ENCODE data around the gene DNAAF5. TPM values are rescaled to one million over a fixed set of nuclear protein-coding genes. Genes with fewer than 3 reads are reported as not detected.

Gene DNAAF5
- total RNA-seq, 1 donor from 2014 or later = 30.7 TPM

DNA sequence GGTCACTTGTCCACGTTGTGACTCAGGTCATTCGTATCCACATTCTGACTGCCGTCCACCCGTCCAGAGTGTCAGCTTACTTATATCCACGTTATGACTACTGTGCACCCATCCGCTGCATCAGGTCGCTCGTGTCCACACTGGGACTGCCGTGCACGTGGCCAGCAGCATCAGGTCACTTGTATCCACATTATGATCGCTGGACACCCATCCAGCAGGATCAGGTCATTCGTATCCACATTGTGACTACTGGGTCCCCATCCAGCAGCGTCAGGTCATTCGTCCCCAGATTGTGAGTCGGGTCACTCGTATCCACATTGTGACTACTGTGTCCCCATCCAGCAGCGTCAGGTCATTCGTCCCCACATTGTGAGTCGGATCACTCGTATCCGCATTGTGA, 58.5 kb downstream of the DNAAF5 start:
- Mint-ChIP-seq H3K27me3 (ENCODE audit: unreplicated experiment) (peaks cover 4% of the 10 kb centered on the region), H3K4me1 (ENCODE audit: unreplicated experiment) (no peaks in the 10 kb centered on the region), H3K27ac (ENCODE audit: unreplicated experiment) (peak overlapping the region; percentile 4), H3K36me3 (ENCODE audit: low read depth, unreplicated experiment) (peaks cover 47% of the 10 kb centered on the region), H3K9me3 (ENCODE audit: unreplicated experiment) (no peaks in the 10 kb centered on the region), H3K4me3 (ENCODE audit: unreplicated experiment) (no peak overlapping the region)
- DNase-seq (ENCODE audit: low spot score) = no peak
- TF ChIP-seq, protein P1, sequence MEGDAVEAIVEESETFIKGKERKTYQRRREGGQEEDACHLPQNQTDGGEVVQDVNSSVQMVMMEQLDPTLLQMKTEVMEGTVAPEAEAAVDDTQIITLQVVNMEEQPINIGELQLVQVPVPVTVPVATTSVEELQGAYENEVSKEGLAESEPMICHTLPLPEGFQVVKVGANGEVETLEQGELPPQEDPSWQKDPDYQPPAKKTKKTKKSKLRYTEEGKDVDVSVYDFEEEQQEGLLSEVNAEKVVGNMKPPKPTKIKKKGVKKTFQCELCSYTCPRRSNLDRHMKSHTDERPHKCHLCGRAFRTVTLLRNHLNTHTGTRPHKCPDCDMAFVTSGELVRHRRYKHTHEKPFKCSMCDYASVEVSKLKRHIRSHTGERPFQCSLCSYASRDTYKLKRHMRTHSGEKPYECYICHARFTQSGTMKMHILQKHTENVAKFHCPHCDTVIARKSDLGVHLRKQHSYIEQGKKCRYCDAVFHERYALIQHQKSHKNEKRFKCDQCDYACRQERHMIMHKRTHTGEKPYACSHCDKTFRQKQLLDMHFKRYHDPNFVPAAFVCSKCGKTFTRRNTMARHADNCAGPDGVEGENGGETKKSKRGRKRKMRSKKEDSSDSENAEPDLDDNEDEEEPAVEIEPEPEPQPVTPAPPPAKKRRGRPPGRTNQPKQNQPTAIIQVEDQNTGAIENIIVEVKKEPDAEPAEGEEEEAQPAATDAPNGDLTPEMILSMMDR (IDR thresholded peaks at IDR 0.05; ENCODE audit: unreplicated experiment) = no peak

DNA sequence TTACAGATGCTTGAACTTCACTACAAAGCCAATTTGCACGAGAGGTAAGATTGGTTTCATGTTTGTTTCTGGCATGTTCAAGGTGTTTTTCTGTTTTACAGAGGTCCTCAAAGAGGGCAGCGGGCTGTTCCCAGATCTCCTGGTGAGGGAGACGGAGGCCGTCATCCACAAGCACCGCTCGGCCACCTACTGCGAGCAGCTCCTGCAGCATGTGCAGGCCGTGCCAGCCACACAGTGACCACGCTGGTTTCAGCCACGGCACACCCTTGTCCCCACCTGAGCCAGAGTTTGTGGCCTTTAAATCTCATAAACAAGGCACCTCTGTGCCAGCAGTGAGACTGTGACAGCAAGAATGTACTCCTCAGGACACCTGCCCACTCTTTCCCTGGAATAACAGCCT, 58.9 kb downstream of the DNAAF5 start:
- Mint-ChIP-seq H3K36me3 (ENCODE audit: low read depth, unreplicated experiment) (peaks cover 47% of the 10 kb centered on the region), H3K4me1 (ENCODE audit: unreplicated experiment) (no peaks in the 10 kb centered on the region), H3K4me3 (ENCODE audit: unreplicated experiment) (no peak overlapping the region), H3K9me3 (ENCODE audit: unreplicated experiment) (no peaks in the 10 kb centered on the region), H3K27me3 (ENCODE audit: unreplicated experiment) (peaks cover 4% of the 10 kb centered on the region), H3K27ac (ENCODE audit: unreplicated experiment) (no peak overlapping the region)
- TF ChIP-seq, protein P1 (IDR thresholded peaks at IDR 0.05; ENCODE audit: unreplicated experiment) = no peak
- no peak for DNase-seq (ENCODE audit: low spot score)

DNA sequence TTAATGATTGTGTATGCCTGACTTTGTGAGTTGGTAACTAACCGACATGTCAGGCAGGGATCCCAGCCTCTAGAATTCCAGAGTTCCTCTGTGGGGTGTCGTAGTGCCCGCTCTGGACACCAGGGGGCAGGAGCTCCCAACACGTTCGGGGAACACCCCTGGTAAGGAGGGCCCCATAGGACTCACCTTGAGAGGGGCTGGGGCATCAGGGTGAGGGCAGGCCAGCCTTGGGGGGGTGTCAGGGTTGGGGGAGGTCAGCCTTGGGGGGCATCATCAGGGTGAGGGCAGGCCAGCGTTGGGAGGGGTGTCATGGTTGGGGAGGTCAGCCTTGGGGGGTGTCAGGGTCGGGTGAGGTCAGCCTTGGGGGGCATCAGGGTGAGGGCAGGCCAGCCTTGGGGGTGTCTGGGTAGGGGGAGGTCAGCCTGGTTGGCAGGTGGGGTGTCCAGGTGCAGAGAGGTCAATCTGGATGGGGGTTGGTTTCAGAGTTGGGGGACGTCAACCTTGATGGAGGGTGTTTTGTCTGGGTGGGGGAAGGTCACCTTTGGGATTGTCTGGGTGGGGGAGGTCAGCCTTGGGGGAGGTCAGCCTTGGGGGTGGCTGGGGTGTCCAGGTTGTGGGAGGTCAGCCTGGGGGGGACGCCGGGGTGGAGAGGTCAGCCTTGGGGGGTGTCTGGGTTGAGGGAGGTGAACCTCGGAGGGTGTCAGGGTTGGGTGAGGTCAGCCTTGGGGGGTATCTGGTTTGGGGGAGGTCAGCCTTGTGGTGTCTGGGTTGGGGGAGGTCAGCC, 60.2 kb downstream of the DNAAF5 start:
- H3K27me3 Mint-ChIP-seq (ENCODE audit: unreplicated experiment) = peaks cover 4% of the 10 kb centered on the region
- no peaks in the 10 kb centered on the region for H3K9me3 Mint-ChIP-seq (ENCODE audit: unreplicated experiment)
- TF ChIP-seq, protein P1 (IDR thresholded peaks at IDR 0.05; ENCODE audit: unreplicated experiment) = peak; percentile 75
- no peak overlapping the region for H3K27ac Mint-ChIP-seq (ENCODE audit: unreplicated experiment)
- H3K4me1 Mint-ChIP-seq (ENCODE audit: unreplicated experiment) = no peaks in the 10 kb centered on the region
- H3K36me3 Mint-ChIP-seq (ENCODE audit: low read depth, unreplicated experiment) = peaks cover 38% of the 10 kb centered on the region
- peak; percentile 85 for DNase-seq (ENCODE audit: low spot score)
- no peak overlapping the region for H3K4me3 Mint-ChIP-seq (ENCODE audit: unreplicated experiment)

DNA sequence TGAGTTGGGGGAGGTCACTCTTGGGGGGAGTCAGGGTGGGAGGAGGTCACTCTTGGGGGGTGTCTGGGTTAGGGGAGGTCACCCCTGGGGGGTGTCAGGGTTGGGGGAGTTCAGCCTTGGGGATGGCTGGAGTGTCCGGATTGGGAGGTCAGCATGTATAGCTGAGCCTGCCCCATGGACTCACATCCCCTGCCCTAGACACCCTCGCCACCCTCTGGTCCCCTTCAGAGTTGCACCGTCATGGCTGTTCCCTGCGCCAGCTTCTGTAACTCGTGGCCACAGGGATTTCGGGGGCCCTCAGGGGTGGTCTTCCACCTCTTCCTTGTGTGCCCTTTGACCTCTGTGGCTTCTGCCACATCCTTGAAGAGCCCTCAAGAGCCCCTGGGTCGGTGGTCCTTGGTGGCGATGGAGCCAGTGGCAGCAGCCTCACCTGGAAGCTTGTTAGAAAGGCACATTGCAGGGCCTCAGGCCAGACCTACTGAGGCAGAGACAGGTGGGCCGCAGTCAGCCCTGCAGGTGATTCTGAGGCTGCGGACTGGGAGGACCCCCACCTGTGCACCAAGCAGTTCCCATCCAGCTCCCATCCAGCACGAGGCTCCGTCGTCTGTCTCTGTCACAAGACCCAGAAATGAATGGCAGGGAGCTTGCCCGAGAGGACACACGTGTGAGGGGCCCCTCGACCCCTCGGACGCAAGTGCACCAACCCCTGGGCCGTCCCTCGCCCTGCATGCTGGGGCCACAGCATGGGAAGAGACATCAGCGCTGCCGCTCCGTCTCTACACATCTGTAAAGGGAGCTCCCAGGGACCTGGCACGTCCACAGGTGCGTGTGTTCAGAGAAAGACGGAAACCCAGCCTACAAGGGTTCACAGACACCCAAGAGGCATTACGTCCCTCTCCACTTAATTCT, 61.1 kb downstream of the DNAAF5 start:
- Mint-ChIP-seq H3K9me3 (ENCODE audit: unreplicated experiment) (no peaks in the 10 kb centered on the region), H3K27ac (ENCODE audit: unreplicated experiment) (no peak overlapping the region), H3K4me1 (ENCODE audit: unreplicated experiment) (no peaks in the 10 kb centered on the region), H3K36me3 (ENCODE audit: low read depth, unreplicated experiment) (peaks cover 30% of the 10 kb centered on the region), H3K4me3 (ENCODE audit: unreplicated experiment) (no peak overlapping the region), H3K27me3 (ENCODE audit: unreplicated experiment) (peaks cover 4% of the 10 kb centered on the region)
- DNase-seq (ENCODE audit: low spot score) = no peak
- TF ChIP-seq, protein P1 (IDR thresholded peaks at IDR 0.05; ENCODE audit: unreplicated experiment) = no peak

All from endothelial cell (in vitro differentiated cells).